Right renal cortex interstitium (tissue), 3 donors: Measurements from ENCODE around the gene KANK4. TPM values are rescaled to one million over a fixed set of nuclear protein-coding genes. Genes with fewer than 3 reads are reported as not detected.

Source experiments
- DNase-seq, 3 donors: peaks; one replicate each; pipeline ENCODE4 v3.0.0-alpha.2; 2013; ENCODE audit warnings: low read depth in 3 of 3, low spot score in 2 of 3
- polyA plus RNA-seq, 3 donors: library from polyadenylated mRNA; unstranded; fragments of 120-200 nt; gene quantifications; one replicate each; pipeline ENCODE4 v1.2.1, GENCODE V29; 2013; ENCODE audit not compliant: insufficient read length in 3 of 3

The KANK4 gene
- polyA plus RNA-seq, 3 donors: 20.4 to 23.7 (median 22.3) TPM

GRCh38 chr1:62337706-62338631 is 18.7 kb upstream of the KANK4 start:
- peak in 2 of 3 donors; percentile 60 to 69 for DNase-seq

- no peak for DNase-seq
Observed at GRCh38 chr1:62336995-62337705, 17.9 kb upstream of the KANK4 start.

- no peak for DNase-seq
Observed at GRCh38 chr1:62336638-62336994, 17.4 kb upstream of the KANK4 start.

GRCh38 chr1:62335656-62336055 is 16.4 kb upstream of the KANK4 start:
- DNase-seq: no peak

- no peak for DNase-seq
Observed at GRCh38 chr1:62334434-62334985, 15.3 kb upstream of the KANK4 start.

GRCh38 chr1:62333441-62333840 is 14.2 kb upstream of the KANK4 start:
- DNase-seq: no peak

GRCh38 chr1:62327360-62328055 is 8.3 kb upstream of the KANK4 start:
- no peak for DNase-seq

- no peak for DNase-seq
Observed at GRCh38 chr1:62325681-62326080, 6.4 kb upstream of the KANK4 start.

- DNase-seq: no peak
Observed at GRCh38 chr1:62325081-62325480, 5.8 kb upstream of the KANK4 start.

- DNase-seq: no peak
Observed at GRCh38 chr1:62321446-62321845, 2.2 kb upstream of the KANK4 start.

- DNase-seq: no peak
Observed at GRCh38 chr1:62318320-62318755, 896 bp downstream of the KANK4 start.

GRCh38 chr1:62317021-62317768 is 2.0 kb downstream of the KANK4 start:
- DNase-seq: no peak

- DNase-seq: no peak
Observed at GRCh38 chr1:62316135-62316534, 3.1 kb downstream of the KANK4 start.

GRCh38 chr1:62315387-62315786 is 3.8 kb downstream of the KANK4 start:
- DNase-seq: no peak

- DNase-seq: no peak
Observed at GRCh38 chr1:62314454-62315350, 4.5 kb downstream of the KANK4 start.

- no peak for DNase-seq
Observed at GRCh38 chr1:62312698-62313097, 6.5 kb downstream of the KANK4 start.

- no peak for DNase-seq
Observed at GRCh38 chr1:62311473-62311943, 7.7 kb downstream of the KANK4 start.

- no peak for DNase-seq
Observed at GRCh38 chr1:62309906-62310305, 9.3 kb downstream of the KANK4 start.

GRCh38 chr1:62308606-62309005 is 10.6 kb downstream of the KANK4 start:
- no peak for DNase-seq
